HCT116 (cell line): ENCODE data around the gene GSAP. TPM values are rescaled to one million over a fixed set of nuclear protein-coding genes. Genes with fewer than 3 reads are reported as not detected.

Experiments
- ATAC-seq: fragments of 200-7000 bp; cut with Tn5 transposase; 2 replicates; pipeline ENCODE4 v1.9.1; 2020; ENCODE audit warnings: mild to moderate bottlenecking, moderate library complexity
- BruUV-seq: library from RNA; stranded (reverse); fragments of 400-500 nt; replicated peaks from 2 replicates; lab custom pipeline; 2021; lab: Mats Ljungman, UMichigan
- CTCF ChIA-PET: fragments of 300-600 bp; sonication (Branson Sonifier 250); formaldehyde crosslinking; loops from one replicate; lab custom pipeline; 2021; ENCODE audit warnings: antibody characterized with exemption; lab: Charles Lee
- POLR2A ChIA-PET: fragments of 300-600, 350-600 bp; sonication (Branson Sonifier 250); formaldehyde crosslinking; loops from one replicate; lab custom pipeline; 2021; ENCODE audit warnings: antibody characterized with exemption; lab: Charles Lee
- RAD21 ChIA-PET, 2 experiments: fragments of 300-600 bp; sonication (Branson Sonifier 250); formaldehyde crosslinking; loops; one replicate each; lab custom pipeline; 2023; ENCODE audit warnings: low total read pairs in 2 of 2; ENCODE audit not compliant: uncharacterized antibody in 2 of 2, unreplicated experiment in 2 of 2, low non-redundant PET in 1 of 2; lab: Charles Lee
- DNase-seq: peaks from one replicate; pipeline ENCODE4 v3.0.0-alpha.2; 2010; ENCODE audit warnings: low read depth, low spot score
- H2AFZ ChIP-seq: fragments of 200-600 bp; shearing (Covaris generic), sonication (generic); 2 replicates; pipeline ENCODE4 v1.6.1; 2017; ENCODE audit warnings: low read depth, mixed run types, mixed read lengths, antibody characterized with exemption, low read length; ENCODE audit not compliant: poor library complexity, severe bottlenecking
- H3K27ac ChIP-seq: 2 replicates; pipeline ENCODE4 v1.5.1; 2012; ENCODE audit warnings: low read depth, low read length
- H3K27me3 ChIP-seq: fragments of 200-600 bp; sonication (generic); 2 replicates; pipeline ENCODE4 v1.6.1; 2016; ENCODE audit warnings: mixed run types, low read length, mixed read lengths; ENCODE audit not compliant: insufficient read depth
- H3K36me3 ChIP-seq, 2 experiments: fragments of 200-500 bp in 1 of 2; fragments of 200-600 bp in 1 of 2; sonication (Bioruptor generic) in 1 of 2; sonication (generic) in 1 of 2; 2 replicates each; pipeline versions ENCODE4 v1.5.1 to v1.6.1; 2014 to 2016; ENCODE audit warnings: low read length in 2 of 2, inconsistent platforms in 1 of 2, mixed read lengths in 1 of 2, mixed run types in 1 of 2; ENCODE audit not compliant: insufficient read depth in 2 of 2, control insufficient read depth in 1 of 2
- H3K4me1 ChIP-seq, 2 experiments: fragments of 200-600 bp in 1 of 2; sonication (generic) in 1 of 2; 2 replicates each; pipeline versions ENCODE4 v1.5.1 to v1.6.1; 2012 to 2017; ENCODE audit warnings: low read length in 2 of 2, inconsistent platforms in 1 of 2, mild to moderate bottlenecking in 1 of 2, mixed read lengths in 1 of 2, mixed run types in 1 of 2, moderate library complexity in 1 of 2; ENCODE audit not compliant: insufficient read depth in 2 of 2, control insufficient read depth in 1 of 2
- H3K4me2 ChIP-seq: fragments of 200-600 bp; sonication (generic); 2 replicates; pipeline ENCODE4 v1.6.1; 2017; ENCODE audit warnings: mixed run types, low read length, mixed read lengths
- H3K4me3 ChIP-seq, 2 experiments: fragments of 200-600 bp in 1 of 2; sonication (generic) in 1 of 2; replicated peaks in 1 of 2; 2 replicates each; pipeline ENCODE4 v1.5.1; 2011 to 2016; ENCODE audit warnings: low read length in 2 of 2, control low read depth in 1 of 2, low read depth in 1 of 2, mild to moderate bottlenecking in 1 of 2, mixed read lengths in 1 of 2, mixed run types in 1 of 2
- H3K79me2 ChIP-seq: fragments of 200-600 bp; sonication (generic); 2 replicates; pipeline ENCODE4 v1.6.1; 2017; ENCODE audit warnings: mild to moderate bottlenecking, mixed run types, low read length, moderate library complexity, mixed read lengths; ENCODE audit not compliant: insufficient read depth
- H3K9ac ChIP-seq: fragments of 200-600 bp; sonication (generic); 2 replicates; pipeline ENCODE4 v1.6.1; 2016; ENCODE audit warnings: low read length, mixed read lengths
- H3K9me2 ChIP-seq: fragments of 200-600 bp; sonication (generic), shearing (Covaris generic); 2 replicates; pipeline ENCODE4 v1.6.1; 2017; ENCODE audit warnings: mixed run types, mild to moderate bottlenecking, moderate library complexity; ENCODE audit not compliant: insufficient read depth
- H3K9me3 ChIP-seq, 2 experiments: fragments of 200-500 bp in 1 of 2; fragments of 200-600 bp in 1 of 2; sonication (Bioruptor generic) in 1 of 2; sonication (generic) in 1 of 2; 2 replicates each; pipeline ENCODE4 v1.6.1; 2014 to 2017; ENCODE audit warnings: low read length in 2 of 2, mixed read lengths in 2 of 2, inconsistent platforms in 1 of 2, low read depth in 1 of 2, mild to moderate bottlenecking in 1 of 2, mixed run types in 1 of 2, moderate library complexity in 1 of 2; ENCODE audit not compliant: control insufficient read depth in 1 of 2, insufficient read depth in 1 of 2
- H4K20me1 ChIP-seq: fragments of 200-600 bp; sonication (generic), shearing (Covaris generic); 2 replicates; pipeline ENCODE4 v1.6.1; 2017; ENCODE audit warnings: mixed run types, mild to moderate bottlenecking, moderate library complexity; ENCODE audit not compliant: insufficient read depth
- ATF3 ChIP-seq: IDR thresholded peaks from 2 replicates; pipeline ENCODE4 v1.6.1; 2012
- CTCF ChIP-seq, 3 experiments: fragments of 200-600 bp in 1 of 3; sonication (generic) in 1 of 3; IDR thresholded peaks in 2 of 3; conservative IDR thresholded peaks in 1 of 3; 2 replicates each; pipeline ENCODE4 v1.5.1; 2012 to 2017; ENCODE audit warnings: low read depth in 2 of 3, low read length in 2 of 3, antibody characterized with exemption in 1 of 3, borderline replicate concordance in 1 of 3, control low read depth in 1 of 3, mild to moderate bottlenecking in 1 of 3, mixed read lengths in 1 of 3, mixed run types in 1 of 3, moderate library complexity in 1 of 3; ENCODE audit not compliant: insufficient read depth in 1 of 3
- EGR1 ChIP-seq: IDR thresholded peaks from 2 replicates; pipeline ENCODE4 v1.6.1; 2012; ENCODE audit warnings: low read depth
- ELF1 ChIP-seq: IDR thresholded peaks from 2 replicates; pipeline ENCODE4 v1.6.1; 2012; ENCODE audit warnings: low read depth, borderline replicate concordance
- EZH2 ChIP-seq: fragments of 200-600 bp; sonication (generic); IDR thresholded peaks from 2 replicates; pipeline ENCODE4 v1.6.1; 2017; ENCODE audit warnings: antibody characterized with exemption, mixed run types
- FOSL1 ChIP-seq: IDR thresholded peaks from 2 replicates; pipeline ENCODE4 v1.6.1; 2012; ENCODE audit warnings: low read depth
- JUND ChIP-seq: IDR thresholded peaks from 2 replicates; pipeline ENCODE4 v1.6.1; 2012
- POLR2A ChIP-seq: IDR thresholded peaks from 2 replicates; pipeline ENCODE4 v1.7.0; 2011; ENCODE audit warnings: borderline replicate concordance; ENCODE audit not compliant: insufficient read depth, insufficient read length; ENCODE audit errors: extremely low read depth
- POLR2AphosphoS5 ChIP-seq: IDR thresholded peaks from 2 replicates; pipeline ENCODE4 v1.6.1; 2011; ENCODE audit warnings: mild to moderate bottlenecking, low read depth, low read length, moderate library complexity
- RAD21 ChIP-seq: IDR thresholded peaks from 2 replicates; pipeline ENCODE4 v1.6.1; 2012; ENCODE audit warnings: low read depth, mild to moderate bottlenecking
- SIN3A ChIP-seq: IDR thresholded peaks from 2 replicates; pipeline ENCODE4 v1.6.1; 2012; ENCODE audit warnings: low read depth
- ZBTB33 ChIP-seq: IDR thresholded peaks from 2 replicates; pipeline ENCODE4 v1.6.1; 2011; ENCODE audit warnings: mild to moderate bottlenecking, low read length, moderate library complexity; ENCODE audit not compliant: insufficient replicate concordance; ENCODE audit errors: extremely low read depth
- ZFX ChIP-seq: fragments of 450-650 bp; IDR thresholded peaks from 2 replicates; pipeline ENCODE4 v1.6.1; 2017
- intact Hi-C: fragments of 100-400 bp; cut with micrococcal nuclease; formaldehyde crosslinking; loops from 2 replicates; pipeline ENCODE4 v1.10.0; 2022
- total RNA-seq: library from RNA; stranded (reverse); gene quantifications from one replicate; pipeline ENCODE4 v1.2.1, GENCODE V29; 2021; ENCODE audit not compliant: unreplicated experiment

Gene GSAP
- total RNA-seq, 1 experiment from 2014 or later = not detected

GRCh38 chr7:77348371-77348813 is 67.8 kb downstream of the GSAP start:
- H2AFZ ChIP-seq = no peak overlapping the region
- no peak overlapping the region for H3K4me2 ChIP-seq
- POLR2A ChIA-PET = no interaction called here
- no peaks in the 10 kb centered on the region for H3K4me1 ChIP-seq
- H3K9ac ChIP-seq = no peak overlapping the region
- intact Hi-C loops = no loop called here
- no peak for ATAC-seq
- DNase-seq = no peak
- H3K27ac ChIP-seq = no peak overlapping the region
- no peaks in the 10 kb centered on the region for H3K36me3 ChIP-seq
- BruUV-seq = no TSS peak
- no peaks in the 10 kb centered on the region for H3K9me3 ChIP-seq
- TF ChIP-seq SIN3A (no peak), ELF1 (no peak), EGR1 (no peak), RAD21 (no peak)
- no peak overlapping the region for H3K4me3 ChIP-seq
- H3K79me2 ChIP-seq = no peaks in the 10 kb centered on the region
- RAD21 ChIA-PET = no interaction called here
- no peaks in the 10 kb centered on the region for H3K9me2 ChIP-seq
- no peaks in the 10 kb centered on the region for H4K20me1 ChIP-seq
- H3K27me3 ChIP-seq = no peaks in the 10 kb centered on the region
- CTCF ChIA-PET = interaction anchor here (1.2 kb wide), 1 partner anchor 13 kb away, joined by 3 read pairs; no protein-coding TSS in a partner anchor

GRCh38 chr7:77346441-77346840 is 69.7 kb downstream of the GSAP start:
- Histone ChIP-seq H3K4me3 (no peak overlapping the region), H3K9me2 (no peaks in the 10 kb centered on the region), H3K9ac (no peak overlapping the region), H3K4me1 (no peaks in the 10 kb centered on the region), H3K27ac (no peak overlapping the region), H3K9me3 (no peaks in the 10 kb centered on the region), H3K4me2 (no peak overlapping the region), H2AFZ (no peak overlapping the region), H3K27me3 (no peaks in the 10 kb centered on the region), H3K36me3 (no peaks in the 10 kb centered on the region), H3K79me2 (no peaks in the 10 kb centered on the region)
- ChIA-PET CTCF (no interaction called here), RAD21 (interaction anchor here in 1 of 2 experiments (0.6 kb wide), 1 partner anchor 838 kb away, joined by 4 read pairs; no protein-coding TSS in a partner anchor)
- ATAC-seq (no peak), DNase-seq (no peak)
- intact Hi-C loops = no loop called here
- TF ChIP-seq RAD21 (no peak), POLR2AphosphoS5 (no peak), ZBTB33 (no peak), JUND (no peak), ZFX (no peak), POLR2A (no peak), EZH2 (no peak), ATF3 (no peak), FOSL1 (no peak), CTCF (IDR thresholded peaks at IDR 0.05 in 2 of 3, conservative IDR thresholded peaks at IDR 0.05 in 1 of 3; ENCODE audit: borderline replicate concordance in 1 of 3, insufficient read depth in 1 of 3, low read depth in 2 of 3, low read length in 2 of 3) (no peak), SIN3A (no peak)
- TF ChIP-seq, all 23 proteins: peak for 0
- no peaks in the 10 kb centered on the region for H4K20me1 ChIP-seq
- POLR2A ChIA-PET = no interaction called here
- no TSS peak for BruUV-seq
